Activated naive CD4-positive, alpha-beta T cell treated with anti-CD3 and anti-CD28 coated beads, Interleukin-2, amount 50 U/mL, for 72 hours (primary cell): ENCODE data around the gene FPR1. TPM values are rescaled to one million over a fixed set of nuclear protein-coding genes. Genes with fewer than 3 reads are reported as not detected.

Source experiments
- ATAC-seq, 2 donors: fragments of 150-1000 bp; cut with Tn5 transposase; 2 replicates each; pipeline ENCODE4 v1.10.0; 2021; ENCODE audit warnings: mild to moderate bottlenecking in 2 of 2, moderate library complexity in 2 of 2
- DNase-seq, 2 donors: peaks; one replicate each; pipeline ENCODE4 v3.0.0; 2021 to 2022; ENCODE audit warnings: low spot score in 2 of 2
- H3K27ac Mint-ChIP-seq, 2 donors: one replicate each; pipeline ENCODE4 v1.8.0; 2022; ENCODE audit warnings: mild to moderate bottlenecking in 2 of 2, mixed read lengths in 2 of 2
- H3K36me3 Mint-ChIP-seq, 2 donors: one replicate each; pipeline ENCODE4 v1.8.0; 2022; ENCODE audit warnings: mixed read lengths in 2 of 2
- H3K9me3 Mint-ChIP-seq, 2 donors: one replicate each; pipeline ENCODE4 v1.8.0; 2022; ENCODE audit warnings: mixed read lengths in 2 of 2
- total RNA-seq, 2 donors: library from RNA; stranded (reverse); gene quantifications; one replicate each; pipeline ENCODE4 v1.2.3, GENCODE V29; 2022

Gene FPR1, protein sequence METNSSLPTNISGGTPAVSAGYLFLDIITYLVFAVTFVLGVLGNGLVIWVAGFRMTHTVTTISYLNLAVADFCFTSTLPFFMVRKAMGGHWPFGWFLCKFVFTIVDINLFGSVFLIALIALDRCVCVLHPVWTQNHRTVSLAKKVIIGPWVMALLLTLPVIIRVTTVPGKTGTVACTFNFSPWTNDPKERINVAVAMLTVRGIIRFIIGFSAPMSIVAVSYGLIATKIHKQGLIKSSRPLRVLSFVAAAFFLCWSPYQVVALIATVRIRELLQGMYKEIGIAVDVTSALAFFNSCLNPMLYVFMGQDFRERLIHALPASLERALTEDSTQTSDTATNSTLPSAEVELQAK
- not detected for total RNA-seq

DNA sequence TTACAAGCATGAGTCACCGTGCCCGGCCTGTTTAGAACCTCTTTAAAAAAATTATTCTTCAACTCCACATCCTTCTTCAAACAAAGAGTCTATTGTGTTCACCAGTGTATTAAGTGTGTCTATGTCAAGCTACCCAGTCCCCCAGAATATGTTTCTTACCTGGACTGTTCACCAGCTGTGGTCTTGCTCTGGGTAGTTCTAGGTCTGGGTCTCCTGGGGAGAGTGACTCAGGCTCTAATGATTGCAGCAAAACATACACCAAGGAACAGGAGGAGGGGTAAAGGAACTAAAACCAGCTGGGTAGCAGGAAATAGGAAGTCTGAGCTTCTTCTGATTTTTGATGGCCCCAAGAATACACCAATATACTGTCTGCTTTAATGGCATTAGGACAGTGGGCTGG lies at the start of gene FPR1:
Gene FPR1 (minus strand): TSS at position 224 of the 400 bp plus-strand sequence. CDS start 4,884 bp downstream, outside the sequence.
- Mint-ChIP-seq H3K9me3 (no peaks in the 10 kb centered on the region), H3K27ac (no peak within 1 kb of the TSS), H3K36me3 (peaks cover 0 to 4% of the 10 kb centered on the region in 2 donors)
- ATAC-seq, result no peak
- no peak for DNase-seq

DNA sequence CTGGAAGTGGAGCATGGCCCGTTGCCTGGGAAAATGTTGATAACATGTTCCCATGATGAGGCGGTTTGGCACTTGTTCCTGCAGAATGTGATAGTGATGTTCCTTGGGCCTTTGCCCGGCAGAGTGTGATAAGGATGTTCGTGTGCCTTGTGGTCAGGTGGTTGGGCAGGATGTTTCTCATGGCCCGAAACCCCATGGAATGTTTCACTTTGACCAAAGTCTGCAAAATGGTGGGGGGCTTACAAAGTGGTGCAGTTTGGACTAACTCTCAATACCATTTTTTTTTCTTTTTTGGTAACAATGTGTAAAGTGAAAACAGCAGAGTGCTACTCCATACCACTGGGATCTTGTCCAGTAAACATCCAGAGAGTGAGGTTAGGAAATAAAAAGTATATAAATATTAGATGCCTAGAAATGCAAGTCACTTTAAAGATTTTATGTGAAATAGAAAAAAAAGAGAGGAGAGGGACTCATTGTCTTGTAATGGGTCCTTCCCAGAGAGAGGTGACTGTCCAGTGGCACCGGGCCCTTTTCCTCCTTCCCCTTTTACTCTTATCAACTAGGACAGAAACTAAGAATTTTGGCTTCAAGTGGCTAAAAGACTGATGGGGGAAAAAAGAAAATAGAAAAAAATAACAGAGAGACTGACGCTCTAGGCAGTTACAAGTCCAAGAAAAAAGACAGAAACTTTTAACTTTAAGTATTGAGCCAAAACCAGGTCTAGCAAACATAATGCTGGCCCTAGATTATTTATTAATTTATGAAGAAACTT lies 49.0 kb upstream of the FPR1 start:
- ATAC-seq (no peak), DNase-seq (no peak)
- Mint-ChIP-seq H3K9me3 (peaks cover 10 to 30% of the 10 kb centered on the region in 2 donors), H3K36me3 (peaks cover 9% of the 10 kb centered on the region in 2 donors), H3K27ac (no peak overlapping the region)

DNA sequence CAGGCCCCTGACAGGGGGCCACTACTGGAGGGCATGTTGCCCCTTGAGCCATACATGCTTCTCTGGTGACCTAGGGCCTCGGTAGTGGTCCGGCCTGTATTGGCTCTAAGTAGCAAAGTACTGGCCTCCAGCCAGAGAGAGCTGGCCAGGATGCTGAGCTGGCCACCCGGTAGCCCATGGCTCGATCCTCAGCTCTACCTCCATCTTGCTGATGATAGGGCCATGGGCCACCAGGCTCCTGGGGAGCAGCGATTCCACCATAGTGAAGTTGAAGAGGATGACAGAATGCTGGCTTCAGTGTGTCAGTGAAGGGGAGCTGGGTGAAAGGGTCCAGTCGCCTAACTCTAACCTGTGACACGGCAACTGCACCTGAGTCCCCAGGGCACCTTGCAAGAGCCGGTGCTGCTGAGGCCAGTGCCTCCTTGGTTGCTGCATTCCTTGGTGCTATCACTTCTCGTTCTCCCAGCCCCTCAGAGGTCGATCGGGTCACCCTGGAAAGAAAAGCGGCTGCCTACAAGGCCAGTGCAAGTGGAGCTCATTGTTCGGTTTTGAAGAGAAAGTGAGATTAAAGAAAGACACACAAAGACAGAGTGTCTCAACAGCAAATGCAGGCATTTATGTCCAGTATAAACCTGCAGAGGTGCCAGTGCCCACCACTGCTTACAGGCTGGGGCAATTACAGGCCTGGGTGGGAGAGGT lies 48.2 kb upstream of the FPR1 start:
- ATAC-seq (no peak), DNase-seq (no peak)
- Mint-ChIP-seq H3K27ac (no peak overlapping the region), H3K9me3 (peaks cover 10 to 30% of the 10 kb centered on the region in 2 donors), H3K36me3 (peaks cover 9% of the 10 kb centered on the region in 2 donors)

DNA sequence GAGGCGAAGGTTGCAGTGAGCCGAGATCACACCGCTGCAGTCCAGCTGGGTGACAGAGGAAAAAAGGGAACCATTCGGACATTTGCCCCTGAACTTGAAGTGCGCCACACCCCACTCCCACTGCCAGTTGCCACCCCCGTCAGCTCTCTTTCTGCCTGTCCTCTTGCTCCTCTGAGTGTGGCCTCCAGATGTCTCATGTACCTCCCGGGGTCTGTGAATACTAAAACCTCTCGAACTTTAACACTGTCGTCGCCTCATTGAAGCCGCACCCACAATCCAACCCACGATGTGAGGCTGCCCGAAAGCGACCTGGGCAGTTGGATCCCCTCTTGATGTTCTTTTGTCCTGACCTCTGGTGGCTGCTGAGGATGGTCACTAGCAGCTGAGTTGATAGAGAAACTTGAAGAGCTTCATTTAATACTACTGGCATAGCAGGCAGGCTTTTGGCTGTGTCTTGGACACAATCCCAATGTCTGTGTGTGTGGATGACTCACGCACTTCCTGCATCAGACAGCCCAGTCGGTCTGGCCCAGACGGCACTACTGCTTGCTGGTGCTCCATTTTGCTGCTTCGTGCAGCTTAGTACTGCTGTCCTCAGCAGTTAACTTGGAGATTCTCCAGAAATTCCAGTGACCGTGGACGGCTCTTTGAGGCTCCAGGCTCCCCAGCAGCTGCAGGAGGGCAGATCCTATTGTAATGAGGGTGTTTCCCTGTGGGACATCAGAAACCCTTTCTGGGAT lies 47.5 kb upstream of the FPR1 start:
- DNase-seq (no peak), ATAC-seq (no peak)
- H3K36me3 Mint-ChIP-seq, result peaks cover 9% of the 10 kb centered on the region in 2 donors
- H3K27ac Mint-ChIP-seq, result no peak overlapping the region
- peaks cover 7 to 25% of the 10 kb centered on the region in 2 donors for H3K9me3 Mint-ChIP-seq

DNA sequence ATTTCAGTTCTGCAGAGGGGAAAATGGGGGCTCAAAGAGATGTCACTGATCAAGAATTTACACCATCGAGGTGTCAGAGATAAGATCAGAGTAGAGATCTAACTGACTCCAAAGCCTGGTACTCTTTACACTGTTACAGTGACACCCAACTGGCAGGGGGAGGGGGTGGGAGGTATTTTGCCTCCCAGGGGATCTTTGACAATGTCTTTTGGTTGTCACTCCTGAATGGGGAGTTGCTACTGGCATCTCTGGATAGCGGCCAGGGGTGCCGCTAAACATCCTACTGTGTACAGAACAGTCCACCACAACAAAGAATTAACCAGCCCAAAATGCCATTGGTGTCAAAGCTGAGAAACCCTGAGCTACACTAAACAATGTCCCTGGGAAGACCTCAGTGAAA lies 46.4 kb upstream of the FPR1 start:
- DNase-seq (no peak), ATAC-seq (no peak)
- Mint-ChIP-seq H3K9me3 (peaks cover 4 to 20% of the 10 kb centered on the region in 2 donors), H3K36me3 (peaks cover 9% of the 10 kb centered on the region in 2 donors), H3K27ac (no peak overlapping the region)

DNA sequence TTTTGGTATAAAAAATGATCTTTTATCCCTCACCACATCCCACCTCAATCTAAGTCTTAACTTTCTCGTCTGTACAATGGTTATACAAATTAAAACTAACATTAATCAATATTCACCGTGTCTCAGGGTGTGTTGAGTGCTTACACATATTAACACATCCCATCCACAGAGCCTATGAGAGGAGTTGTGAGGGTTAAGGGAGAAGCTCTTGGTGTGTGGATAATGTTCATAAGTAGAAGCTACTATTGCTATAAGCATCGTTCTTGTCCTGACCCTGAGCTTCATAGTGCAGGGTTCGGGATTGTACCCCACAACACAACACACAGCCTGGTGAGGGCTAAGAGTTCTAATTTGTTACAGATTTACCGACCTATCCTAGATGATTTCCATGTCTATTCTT lies 45.8 kb upstream of the FPR1 start:
- Mint-ChIP-seq H3K9me3 (peaks cover 4 to 20% of the 10 kb centered on the region in 2 donors), H3K27ac (no peak overlapping the region), H3K36me3 (peaks cover 9% of the 10 kb centered on the region in 2 donors)
- DNase-seq (no peak), ATAC-seq (no peak)

DNA sequence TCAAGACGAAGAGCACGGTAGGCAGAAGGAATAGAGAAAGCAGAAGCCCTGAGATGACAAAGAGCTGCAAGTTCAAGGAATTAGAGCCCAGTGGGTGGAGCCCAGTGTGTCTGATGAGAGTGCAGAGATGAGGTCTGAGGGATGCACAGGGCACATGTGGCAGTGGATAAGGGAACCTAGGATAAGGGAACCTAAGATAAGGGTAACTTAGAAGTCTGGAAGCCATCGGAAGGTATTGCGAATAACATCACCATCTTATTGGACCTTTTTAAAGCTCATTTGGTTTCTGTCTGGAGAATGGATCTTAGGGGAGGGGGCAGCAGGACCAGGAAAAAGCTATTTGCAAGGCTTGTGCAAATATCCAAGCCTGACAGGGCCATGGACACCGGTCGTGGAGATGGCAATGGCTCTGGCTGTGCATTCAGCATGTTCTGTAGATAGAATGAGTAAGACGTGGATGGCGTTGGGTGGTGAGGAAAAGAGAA lies 44.6 kb upstream of the FPR1 start:
- Mint-ChIP-seq H3K9me3 (peaks cover 4 to 26% of the 10 kb centered on the region in 2 donors), H3K27ac (no peak overlapping the region), H3K36me3 (peaks cover 9% of the 10 kb centered on the region in 2 donors)
- no peak for ATAC-seq
- DNase-seq, result no peak

DNA sequence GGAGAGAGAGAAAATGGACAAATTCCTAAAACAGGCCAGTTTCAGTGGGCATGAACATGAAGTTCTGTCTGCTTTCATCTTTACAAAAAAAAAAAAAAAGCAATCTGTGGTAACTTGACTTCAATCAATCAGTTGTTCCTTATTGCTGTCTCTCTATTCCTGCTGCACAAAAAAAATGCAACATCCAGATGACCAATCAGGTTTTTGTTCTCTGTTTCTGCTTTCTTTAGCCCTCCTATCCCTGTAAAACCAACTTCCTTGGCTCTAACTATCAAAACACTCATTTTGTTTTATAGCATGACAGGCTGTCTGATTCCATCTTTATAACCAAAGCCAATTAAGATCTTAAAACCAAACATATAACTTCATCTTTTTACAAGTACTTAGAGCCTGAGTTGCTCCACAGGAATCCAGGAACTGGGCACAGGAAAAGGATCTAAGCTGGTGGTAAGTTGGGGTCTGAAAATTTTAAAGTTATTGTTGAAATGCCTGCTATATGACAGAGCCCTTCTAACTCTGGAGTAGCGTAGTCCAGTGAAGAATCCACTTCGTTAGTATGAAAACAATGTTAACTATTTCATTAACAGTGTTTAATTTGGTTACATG lies 43.3 kb upstream of the FPR1 start, which contains the start of gene FPR3:
Gene FPR3 (plus strand): TSS at position 273 of the 606 bp plus-strand sequence. CDS start 28,592 bp downstream, outside the sequence.
- peaks cover 7 to 22% of the 10 kb centered on the region in 2 donors for H3K9me3 Mint-ChIP-seq

DNA sequence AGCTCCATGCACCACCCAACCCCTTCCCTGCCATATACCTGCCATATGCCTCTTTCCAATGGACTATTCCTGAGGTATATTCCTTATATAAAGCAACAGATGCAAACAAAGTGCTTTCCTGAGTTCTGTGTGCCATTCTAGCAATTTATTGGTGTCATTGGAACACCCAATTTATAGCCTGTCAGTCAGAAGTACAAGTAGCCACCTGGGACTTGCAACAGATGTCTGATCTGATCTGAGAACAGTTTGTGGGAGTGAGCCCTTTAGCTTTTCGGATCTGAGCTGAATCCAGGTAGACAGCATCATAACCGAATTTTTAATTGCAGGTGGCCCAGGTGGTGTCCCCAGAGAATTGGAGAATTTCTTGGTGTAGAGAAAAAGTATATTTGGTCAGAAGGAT lies 42.3 kb upstream of the FPR1 start:
- Mint-ChIP-seq H3K27ac (no peak overlapping the region), H3K36me3 (no peaks in the 10 kb centered on the region), H3K9me3 (peaks cover 7 to 19% of the 10 kb centered on the region in 2 donors)
- DNase-seq, result no peak
- ATAC-seq, result no peak

More for the DNA sequence above, 43.3 kb upstream of the FPR1 start, which contains the start of gene FPR3:
- ATAC-seq, result no peak
- Mint-ChIP-seq H3K27ac (no peak within 1 kb of the TSS), H3K36me3 (peaks cover 5% of the 10 kb centered on the region in 2 donors)
- DNase-seq, result no peak

DNA sequence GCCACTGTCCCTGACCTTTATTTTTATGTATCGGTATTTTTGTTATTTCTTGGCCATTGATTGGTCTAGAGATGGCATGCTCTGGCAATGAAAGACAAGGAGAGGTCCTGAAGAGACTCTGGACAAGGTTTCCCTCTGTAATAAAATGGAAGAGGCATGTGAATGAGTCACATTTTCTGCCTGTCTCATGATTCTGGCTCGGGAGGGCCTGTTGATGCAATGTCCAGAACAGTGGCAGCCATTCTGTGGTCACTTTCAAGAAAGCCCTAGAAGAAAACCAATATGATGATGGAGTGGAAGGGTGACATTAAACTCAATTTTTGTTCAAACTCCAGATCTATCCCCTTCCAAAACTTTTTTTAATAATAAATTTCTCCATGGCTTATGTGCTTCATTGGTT lies 41.3 kb upstream of the FPR1 start:
- H3K36me3 Mint-ChIP-seq, result no peaks in the 10 kb centered on the region
- no peak overlapping the region for H3K27ac Mint-ChIP-seq
- peaks cover 7 to 19% of the 10 kb centered on the region in 2 donors for H3K9me3 Mint-ChIP-seq
- DNase-seq, result no peak
- ATAC-seq, result no peak

DNA sequence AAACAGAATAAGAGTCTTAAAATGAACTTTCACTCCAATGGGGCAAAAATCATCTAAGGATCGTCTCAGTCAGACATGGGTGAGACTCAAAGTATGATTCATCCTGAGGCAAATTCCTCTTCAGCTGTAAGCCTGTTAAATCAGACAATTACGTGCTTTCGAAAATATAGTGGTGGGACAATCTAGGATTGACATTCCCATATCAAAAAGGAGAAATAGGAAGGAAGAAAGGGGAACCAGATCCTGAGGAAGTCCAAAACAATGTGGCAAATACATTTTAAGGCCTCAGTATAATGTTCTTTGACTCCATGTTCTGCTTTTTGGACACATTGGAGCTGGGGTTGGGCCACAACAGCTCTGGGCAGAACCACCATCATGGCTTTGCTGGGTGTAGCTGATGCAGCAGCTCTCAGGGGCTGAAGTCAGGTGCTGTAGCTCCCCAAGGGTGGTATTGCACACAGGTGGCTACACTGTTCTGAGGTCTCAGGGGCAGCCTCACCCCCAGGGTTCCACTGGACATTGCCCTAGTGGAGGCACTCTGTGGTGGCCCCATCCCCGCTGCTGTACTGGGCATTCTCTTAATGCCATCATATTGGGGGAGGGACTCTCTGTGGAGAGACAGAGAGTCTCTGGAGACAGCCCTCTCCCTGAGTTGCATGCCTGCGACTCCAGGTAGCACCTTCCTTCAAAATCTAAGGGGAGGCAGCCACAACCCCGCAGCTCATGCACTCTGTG lies 37.5 kb upstream of the FPR1 start:
- ATAC-seq (no peak), DNase-seq (no peak)
- Mint-ChIP-seq H3K36me3 (no peaks in the 10 kb centered on the region), H3K9me3 (peaks cover 4 to 18% of the 10 kb centered on the region in 2 donors), H3K27ac (no peak overlapping the region)

DNA sequence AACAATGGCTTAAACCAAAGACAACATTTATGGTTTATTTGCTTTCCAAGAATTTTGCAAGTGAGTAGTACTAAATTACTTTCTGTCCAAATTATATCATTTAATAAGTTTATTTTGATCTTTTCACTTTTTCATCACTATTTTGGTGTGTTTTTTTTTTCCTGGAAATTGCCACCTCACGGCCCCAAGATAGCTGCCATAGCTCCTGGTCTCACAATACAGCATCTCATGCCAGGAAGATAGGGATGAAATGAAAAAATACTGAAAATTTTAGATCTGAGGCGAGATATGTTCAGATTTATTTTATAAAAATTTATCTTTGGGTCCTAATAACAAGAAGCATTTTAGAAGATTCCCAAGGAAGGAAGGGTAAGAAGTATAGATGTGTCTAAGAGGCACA lies 36.4 kb upstream of the FPR1 start:
- Mint-ChIP-seq H3K36me3 (no peaks in the 10 kb centered on the region), H3K9me3 (peaks cover 4 to 18% of the 10 kb centered on the region in 2 donors), H3K27ac (no peak overlapping the region)
- no peak for DNase-seq
- ATAC-seq, result no peak

DNA sequence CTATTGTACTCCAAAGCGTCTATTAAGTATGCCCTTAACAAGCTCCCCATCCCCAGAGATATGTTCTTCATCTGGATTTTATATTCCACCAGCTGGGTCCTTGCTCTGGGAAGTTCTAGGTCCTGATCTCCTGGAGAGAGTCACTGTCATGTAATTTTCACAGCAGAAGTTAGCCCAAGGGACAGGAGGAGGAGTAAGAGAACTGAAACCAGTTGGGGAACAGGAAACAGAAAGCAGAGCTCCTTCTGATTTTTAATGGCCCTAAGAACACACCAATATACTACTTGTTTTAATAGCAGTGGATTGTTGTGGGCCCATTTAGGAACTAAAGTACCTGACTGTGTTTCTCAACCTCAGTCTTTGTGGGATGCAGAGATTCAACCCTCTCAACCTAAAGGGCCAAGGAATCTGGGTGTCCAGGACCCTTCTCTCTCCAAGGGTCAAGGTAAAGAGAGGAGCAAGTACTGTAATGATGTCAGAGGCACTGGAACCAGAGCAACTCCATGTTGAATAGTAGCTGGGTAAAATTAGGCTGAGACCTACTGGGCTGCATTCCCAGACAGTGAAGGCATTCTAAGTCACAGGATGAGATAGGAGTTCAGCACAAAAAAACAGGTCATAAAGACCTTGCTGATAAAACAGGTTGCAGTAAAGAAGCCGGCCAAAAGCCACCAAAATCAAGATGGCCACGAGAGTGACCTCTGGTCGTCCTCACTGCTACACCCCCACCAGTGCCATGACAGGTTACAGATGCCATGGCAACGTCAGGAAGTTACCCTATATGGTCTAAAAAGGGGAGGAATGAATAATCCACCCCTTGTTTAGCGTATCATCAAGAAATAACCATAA lies 35.2 kb upstream of the FPR1 start:
- ATAC-seq (no peak), DNase-seq (no peak)
- H3K27ac Mint-ChIP-seq, result no peak overlapping the region
- peaks cover 4 to 18% of the 10 kb centered on the region in 2 donors for H3K9me3 Mint-ChIP-seq
- no peaks in the 10 kb centered on the region for H3K36me3 Mint-ChIP-seq

DNA sequence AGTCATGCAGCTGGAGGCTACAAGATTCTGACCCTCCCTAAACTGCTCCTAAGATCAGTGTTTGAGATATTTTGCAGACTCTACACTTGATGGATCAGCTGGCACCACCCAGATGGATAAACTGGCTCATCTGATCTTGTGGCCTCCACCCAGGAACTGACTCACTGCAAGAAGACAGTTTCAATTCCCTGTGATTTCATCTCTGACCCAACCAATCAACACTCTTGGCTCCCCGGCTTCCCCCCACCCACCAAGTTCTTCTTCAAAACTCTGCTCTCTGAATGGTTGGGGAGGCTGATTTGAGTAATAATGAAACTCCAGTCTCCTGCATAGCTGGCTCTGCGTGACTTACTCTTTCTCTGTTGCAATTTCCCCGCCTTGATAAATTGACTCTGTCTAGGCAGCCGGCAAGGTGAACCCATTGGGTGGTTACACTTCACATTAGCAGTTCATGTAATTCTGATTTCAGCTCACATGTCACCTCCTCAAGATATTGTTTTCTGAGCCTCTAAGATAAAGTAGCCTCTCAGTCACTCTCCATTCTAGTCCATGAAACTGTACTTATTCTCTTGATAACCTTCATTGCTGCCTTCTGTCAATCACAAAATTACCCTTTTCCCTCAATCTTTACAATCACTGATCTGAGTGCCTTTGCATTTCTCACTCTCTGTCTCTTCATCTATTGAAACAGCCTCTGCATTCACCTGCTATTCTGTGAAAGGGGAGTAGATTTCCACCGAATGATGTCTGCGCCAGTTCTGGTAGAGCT lies 33.4 kb upstream of the FPR1 start:
- DNase-seq (peak; percentile 48 to 86), ATAC-seq (peak; percentile 91 to 97)
- no peaks in the 10 kb centered on the region for H3K36me3 Mint-ChIP-seq
- H3K9me3 Mint-ChIP-seq, result peaks cover 0 to 12% of the 10 kb centered on the region in 2 donors
- H3K27ac Mint-ChIP-seq, result no peak overlapping the region
